ENCODE results near the gene GPC3. TPM values are rescaled to one million over a fixed set of nuclear protein-coding genes. Genes with fewer than 3 reads are reported as not detected.

Gene GPC3
- total and polyA plus RNA-seq, 2 experiments from 2014 or later = 36.8 to 60.1 TPM

- peak; percentile 93 for ATAC-seq
- no peaks in the 10 kb centered on the region for H3K79me2 ChIP-seq (replicated peaks; ENCODE audit: insufficient read depth)
- peaks cover 10% of the 10 kb centered on the region; the same call in 1 of the 2 replicates for H3K36me3 ChIP-seq (ENCODE audit: insufficient read depth)
- peak overlapping the region; percentile 40 for H3K4me3 Mint-ChIP-seq
- H3K27ac ChIP-seq (ENCODE audit: low read depth) = peak overlapping the region; percentile 88
- peak overlapping the region; percentile 91 for H3K27ac Mint-ChIP-seq
- TF ChIP-seq NANOG (IDR thresholded peaks at IDR 0.05; ENCODE audit: borderline replicate concordance) (peak; percentile 56; the same call in 1 of the 2 replicates), CREB1 (CRISPR knock-in tag; IDR thresholded peaks at IDR 0.05; ENCODE audit: low read depth) (no peak)
- H3K9me3 Mint-ChIP-seq = peaks cover 24% of the 10 kb centered on the region
- peaks cover 26% of the 10 kb centered on the region for H3K4me1 ChIP-seq (ENCODE audit: insufficient read depth)
- H3K4me2 ChIP-seq = no peak overlapping the region
- H3K27me3 Mint-ChIP-seq (ENCODE audit: insufficient read depth, low read depth, poor library complexity) = peaks cover 3% of the 10 kb centered on the region
- H2AFZ ChIP-seq = no peak overlapping the region
- no peaks in the 10 kb centered on the region for H4K20me1 ChIP-seq (replicated peaks; ENCODE audit: insufficient read depth)
- no peak overlapping the region for H3K4me3 ChIP-seq
- peaks cover 23% of the 10 kb centered on the region for H3K36me3 Mint-ChIP-seq (ENCODE audit: low read depth)
- no peaks in the 10 kb centered on the region for H3F3A ChIP-seq (replicated peaks; ENCODE audit: low read depth)
- peaks cover 27% of the 10 kb centered on the region for H3K4me1 Mint-ChIP-seq
- peak; percentile 70 for DNase-seq (ENCODE audit: low spot score)
- no peaks in the 10 kb centered on the region for H3K9me2 ChIP-seq (ENCODE audit: insufficient read depth)
- no peaks in the 10 kb centered on the region for H3K27me3 ChIP-seq (ENCODE audit: insufficient read depth)
Observed at GRCh38 chrX:133555782-133556458, 429.5 kb downstream of the GPC3 start.

DNA sequence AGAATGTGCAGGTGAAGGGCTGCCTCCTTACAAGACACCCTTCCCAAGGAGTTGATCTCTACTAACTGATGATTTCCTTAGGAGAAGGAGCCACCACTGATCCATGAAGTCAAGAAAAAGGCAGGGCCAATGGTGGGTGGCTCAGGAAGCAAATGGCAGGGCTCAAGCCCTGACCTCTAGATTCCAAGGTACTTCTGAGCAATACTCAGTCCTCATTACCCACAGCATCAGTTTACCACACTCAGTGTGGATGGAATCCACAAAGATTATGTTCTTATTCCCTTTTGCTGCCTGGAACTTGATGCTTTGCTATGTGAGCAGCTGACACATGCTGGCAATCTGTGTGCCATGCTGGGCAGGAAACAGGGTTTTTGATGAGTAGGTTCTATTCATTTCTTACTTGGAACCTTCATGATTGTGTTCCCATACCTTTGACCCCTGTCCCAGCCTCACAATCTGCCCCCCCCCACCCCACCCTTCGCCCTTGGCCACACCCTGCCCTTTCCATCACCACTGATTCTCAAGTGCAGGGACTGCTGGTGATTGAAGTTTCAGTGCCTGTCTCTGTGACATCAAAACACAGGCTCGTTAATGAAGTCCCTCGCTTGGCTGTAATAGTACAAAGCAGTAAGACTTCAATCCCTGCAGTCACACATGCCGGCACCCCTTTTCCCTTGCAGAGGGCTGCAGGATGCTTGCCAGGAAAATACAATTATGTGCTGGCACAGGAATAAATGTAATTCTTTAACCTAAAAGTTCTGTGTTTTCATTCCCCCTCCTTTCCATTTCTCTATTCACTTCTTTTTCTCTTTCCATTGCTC, 434.5 kb downstream of the GPC3 start:
- Mint-ChIP-seq H3K9me3 (peaks cover 17% of the 10 kb centered on the region), H3K27ac (no peak overlapping the region), H3K36me3 (ENCODE audit: low read depth) (peaks cover 25% of the 10 kb centered on the region), H3K4me1 (peaks cover 2% of the 10 kb centered on the region), H3K4me3 (no peak overlapping the region), H3K27me3 (ENCODE audit: insufficient read depth, low read depth, poor library complexity) (peaks cover 3% of the 10 kb centered on the region)
- Histone ChIP-seq H3K27ac (ENCODE audit: low read depth) (no peak overlapping the region), H3K9me2 (ENCODE audit: insufficient read depth) (no peaks in the 10 kb centered on the region), H3K4me3 (no peak overlapping the region), H3K4me2 (no peak overlapping the region), H3K27me3 (ENCODE audit: insufficient read depth) (no peaks in the 10 kb centered on the region), H3K36me3 (ENCODE audit: insufficient read depth) (peaks cover 10% of the 10 kb centered on the region; the same call in 1 of the 2 replicates), H3K4me1 (ENCODE audit: insufficient read depth) (0 out of 2 replicates have a peak, but pooled peaks cover 4% of the 10 kb centered on the region), H2AFZ (no peak overlapping the region), H3K79me2 (replicated peaks; ENCODE audit: insufficient read depth) (no peaks in the 10 kb centered on the region), H3F3A (replicated peaks; ENCODE audit: low read depth) (no peaks in the 10 kb centered on the region), H4K20me1 (replicated peaks; ENCODE audit: insufficient read depth) (no peaks in the 10 kb centered on the region)
- no peak for ATAC-seq
- DNase-seq (ENCODE audit: low spot score) = no peak
- TF ChIP-seq ZNF114 (CRISPR knock-in tag; IDR thresholded peaks at IDR 0.05) (no peak), NANOG (IDR thresholded peaks at IDR 0.05; ENCODE audit: borderline replicate concordance) (no peak), ZNF331 (CRISPR knock-in tag; IDR thresholded peaks at IDR 0.05; ENCODE audit: low read depth) (no peak), ETS1 (IDR thresholded peaks at IDR 0.05) (no peak), POLR2AphosphoS5 (IDR thresholded peaks at IDR 0.05; ENCODE audit: low read depth) (no peak), EZH2 (IDR thresholded peaks at IDR 0.05; ENCODE audit: low read depth, unreplicated experiment) (no peak), STAT1 (IDR thresholded peaks at IDR 0.05; ENCODE audit: unreplicated experiment) (no peak), JUNB (IDR thresholded peaks at IDR 0.05; ENCODE audit: unreplicated experiment) (no peak), CREB1 (CRISPR knock-in tag; IDR thresholded peaks at IDR 0.05; ENCODE audit: low read depth) (no peak)
- TF ChIP-seq, protein P1, sequence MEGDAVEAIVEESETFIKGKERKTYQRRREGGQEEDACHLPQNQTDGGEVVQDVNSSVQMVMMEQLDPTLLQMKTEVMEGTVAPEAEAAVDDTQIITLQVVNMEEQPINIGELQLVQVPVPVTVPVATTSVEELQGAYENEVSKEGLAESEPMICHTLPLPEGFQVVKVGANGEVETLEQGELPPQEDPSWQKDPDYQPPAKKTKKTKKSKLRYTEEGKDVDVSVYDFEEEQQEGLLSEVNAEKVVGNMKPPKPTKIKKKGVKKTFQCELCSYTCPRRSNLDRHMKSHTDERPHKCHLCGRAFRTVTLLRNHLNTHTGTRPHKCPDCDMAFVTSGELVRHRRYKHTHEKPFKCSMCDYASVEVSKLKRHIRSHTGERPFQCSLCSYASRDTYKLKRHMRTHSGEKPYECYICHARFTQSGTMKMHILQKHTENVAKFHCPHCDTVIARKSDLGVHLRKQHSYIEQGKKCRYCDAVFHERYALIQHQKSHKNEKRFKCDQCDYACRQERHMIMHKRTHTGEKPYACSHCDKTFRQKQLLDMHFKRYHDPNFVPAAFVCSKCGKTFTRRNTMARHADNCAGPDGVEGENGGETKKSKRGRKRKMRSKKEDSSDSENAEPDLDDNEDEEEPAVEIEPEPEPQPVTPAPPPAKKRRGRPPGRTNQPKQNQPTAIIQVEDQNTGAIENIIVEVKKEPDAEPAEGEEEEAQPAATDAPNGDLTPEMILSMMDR (conservative IDR thresholded peaks at IDR 0.05; ENCODE audit: low read depth in 2 of 2) = no peak
- TF ChIP-seq, protein P2, sequence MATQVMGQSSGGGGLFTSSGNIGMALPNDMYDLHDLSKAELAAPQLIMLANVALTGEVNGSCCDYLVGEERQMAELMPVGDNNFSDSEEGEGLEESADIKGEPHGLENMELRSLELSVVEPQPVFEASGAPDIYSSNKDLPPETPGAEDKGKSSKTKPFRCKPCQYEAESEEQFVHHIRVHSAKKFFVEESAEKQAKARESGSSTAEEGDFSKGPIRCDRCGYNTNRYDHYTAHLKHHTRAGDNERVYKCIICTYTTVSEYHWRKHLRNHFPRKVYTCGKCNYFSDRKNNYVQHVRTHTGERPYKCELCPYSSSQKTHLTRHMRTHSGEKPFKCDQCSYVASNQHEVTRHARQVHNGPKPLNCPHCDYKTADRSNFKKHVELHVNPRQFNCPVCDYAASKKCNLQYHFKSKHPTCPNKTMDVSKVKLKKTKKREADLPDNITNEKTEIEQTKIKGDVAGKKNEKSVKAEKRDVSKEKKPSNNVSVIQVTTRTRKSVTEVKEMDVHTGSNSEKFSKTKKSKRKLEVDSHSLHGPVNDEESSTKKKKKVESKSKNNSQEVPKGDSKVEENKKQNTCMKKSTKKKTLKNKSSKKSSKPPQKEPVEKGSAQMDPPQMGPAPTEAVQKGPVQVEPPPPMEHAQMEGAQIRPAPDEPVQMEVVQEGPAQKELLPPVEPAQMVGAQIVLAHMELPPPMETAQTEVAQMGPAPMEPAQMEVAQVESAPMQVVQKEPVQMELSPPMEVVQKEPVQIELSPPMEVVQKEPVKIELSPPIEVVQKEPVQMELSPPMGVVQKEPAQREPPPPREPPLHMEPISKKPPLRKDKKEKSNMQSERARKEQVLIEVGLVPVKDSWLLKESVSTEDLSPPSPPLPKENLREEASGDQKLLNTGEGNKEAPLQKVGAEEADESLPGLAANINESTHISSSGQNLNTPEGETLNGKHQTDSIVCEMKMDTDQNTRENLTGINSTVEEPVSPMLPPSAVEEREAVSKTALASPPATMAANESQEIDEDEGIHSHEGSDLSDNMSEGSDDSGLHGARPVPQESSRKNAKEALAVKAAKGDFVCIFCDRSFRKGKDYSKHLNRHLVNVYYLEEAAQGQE (IDR thresholded peaks at IDR 0.05; ENCODE audit: unreplicated experiment) = no peak

Measured in GM23338 (cell line).